GM21528 (cell line): ENCODE measurements around the gene VILL.
"Not testable (repeated sequence)": the region's sequence is repeated elsewhere in the genome, so short reads cannot be mapped to it uniquely, and the experiment has no call there.

Experiments used
- ATAC-seq: cut with Tn5 transposase; IDR thresholded peaks from one replicate; pipeline ENCODE4 v1.9.1; 2021; ENCODE audit warnings: mild to moderate bottlenecking, moderate library complexity; ENCODE audit not compliant: unreplicated experiment, low FRiP score

The VILL gene

GRCh38 chr3:38031022-38031994 is 40.7 kb downstream of the VILL start:
- no peak for ATAC-seq

GRCh38 chr3:38032328-38032865 is 41.8 kb downstream of the VILL start:
- ATAC-seq: no peak

GRCh38 chr3:38033586-38033985 is 43.0 kb downstream of the VILL start:
- not testable (repeated sequence) for ATAC-seq

- not testable (repeated sequence) for ATAC-seq
Measured at GRCh38 chr3:38034335-38034734, 43.7 kb downstream of the VILL start.

- no peak for ATAC-seq
Measured at GRCh38 chr3:38036286-38036685, 45.7 kb downstream of the VILL start.

GRCh38 chr3:38036906-38037305 is 46.3 kb downstream of the VILL start:
- ATAC-seq: no peak

GRCh38 chr3:38038447-38038911 is 47.9 kb downstream of the VILL start:
- no peak for ATAC-seq

GRCh38 chr3:38039101-38039898 is 48.7 kb downstream of the VILL start, which contains the start of gene DLEC1:
Gene DLEC1 (plus strand): TSS chr3:38039208. CDS start chr3:38039226, 18 bp downstream.
- peak; percentile 78 for ATAC-seq

- ATAC-seq: peak; percentile 61
Measured at GRCh38 chr3:38039899-38040261, 49.3 kb downstream of the VILL start.

- ATAC-seq: no peak
Measured at GRCh38 chr3:38040401-38040800, 49.8 kb downstream of the VILL start.

- ATAC-seq: no peak
Measured at GRCh38 chr3:38043486-38043885, 52.9 kb downstream of the VILL start.

- ATAC-seq: no peak
Measured at GRCh38 chr3:38046027-38046426, 55.4 kb downstream of the VILL start.

- ATAC-seq: no peak
Measured at GRCh38 chr3:38046821-38047220, 56.2 kb downstream of the VILL start.

GRCh38 chr3:38047896-38048295 is 57.3 kb downstream of the VILL start:
- no peak for ATAC-seq

- ATAC-seq: no peak
Measured at GRCh38 chr3:38049358-38050126, 59.0 kb downstream of the VILL start.

- no peak for ATAC-seq
Measured at GRCh38 chr3:38051131-38051530, 60.5 kb downstream of the VILL start.

- ATAC-seq: not testable (repeated sequence)
Measured at GRCh38 chr3:38053286-38053685, 62.7 kb downstream of the VILL start.

GRCh38 chr3:38053813-38054498 is 63.4 kb downstream of the VILL start:
- not testable (repeated sequence) for ATAC-seq

- ATAC-seq: no peak
Measured at GRCh38 chr3:38054499-38055001, 64.0 kb downstream of the VILL start.
